Stomach smooth muscle (tissue), 2 donors: ENCODE measurements around the gene USP7.

Source experiments
- H3K27ac ChIP-seq: one replicate; pipeline ENCODE4 v1.7.0; 2013; ENCODE audit warnings: mild to moderate bottlenecking, low read length, inconsistent platforms
- H3K27me3 ChIP-seq, 2 donors: one replicate each; pipeline ENCODE4 v1.7.0; 2013; ENCODE audit warnings: low read length in 2 of 2; ENCODE audit not compliant: insufficient read depth in 2 of 2, control insufficient read depth in 1 of 2
- H3K36me3 ChIP-seq, 2 donors: one replicate each; pipeline ENCODE4 v1.7.0; 2013; ENCODE audit warnings: low read length in 2 of 2; ENCODE audit not compliant: control insufficient read depth in 2 of 2, insufficient read depth in 2 of 2
- H3K4me1 ChIP-seq: one replicate; pipeline ENCODE4 v1.7.0; 2013; ENCODE audit warnings: low read length; ENCODE audit not compliant: control insufficient read depth, insufficient read depth
- H3K4me3 ChIP-seq, 2 donors: one replicate each; pipeline ENCODE4 v1.7.0; 2013; ENCODE audit warnings: low read length in 2 of 2
- H3K9ac ChIP-seq, 2 donors: one replicate each; pipeline ENCODE4 v1.7.0; 2013; ENCODE audit warnings: low read length in 2 of 2, mild to moderate bottlenecking in 1 of 2
- H3K9me3 ChIP-seq, 2 donors: one replicate each; pipeline ENCODE4 v1.7.0; 2013; ENCODE audit warnings: low read length in 2 of 2; ENCODE audit not compliant: control insufficient read depth in 2 of 2
- donor health status: healthy.
- donor health status: Pancreatic carcinoma.

USP7 gene

DNA sequence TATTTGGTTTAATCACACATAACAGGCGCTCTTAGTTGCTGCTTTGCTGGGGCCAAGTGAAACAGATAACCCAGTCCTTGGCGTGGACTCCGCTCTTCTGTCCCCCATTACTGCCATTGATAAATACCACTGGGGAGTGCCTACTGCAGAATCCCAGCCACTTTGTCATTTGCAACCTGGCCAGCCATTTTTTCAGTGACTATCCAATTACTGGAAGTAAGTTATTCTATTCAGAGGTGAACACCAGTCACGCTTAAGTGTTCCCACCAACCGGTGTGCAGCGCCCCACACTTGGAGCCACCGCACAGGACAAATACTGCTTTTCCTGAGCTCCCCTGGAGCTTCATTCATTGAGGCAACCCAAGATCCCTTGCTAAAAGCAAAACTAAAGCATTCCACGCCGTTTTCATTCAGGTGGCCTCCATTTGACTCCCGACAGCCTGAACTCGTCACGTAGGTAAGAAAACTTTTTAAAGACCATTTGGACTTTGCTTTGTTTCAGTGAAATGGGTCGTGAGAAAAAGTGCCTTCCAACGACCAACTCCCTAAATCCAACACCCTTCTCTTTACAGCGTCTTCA, 1.8 kb downstream of the USP7 start:
- Histone ChIP-seq H3K4me1 (peaks cover 55% of the 10 kb centered on the region), H3K27me3 (no peaks in the 10 kb centered on the region), H3K27ac (no peak overlapping the region), H3K4me3 (peak overlapping the region; percentile 67 to 80), H3K9ac (peak overlapping the region; percentile 71 to 73), H3K9me3 (no peaks in the 10 kb centered on the region), H3K36me3 (no peaks in the 10 kb centered on the region)

DNA sequence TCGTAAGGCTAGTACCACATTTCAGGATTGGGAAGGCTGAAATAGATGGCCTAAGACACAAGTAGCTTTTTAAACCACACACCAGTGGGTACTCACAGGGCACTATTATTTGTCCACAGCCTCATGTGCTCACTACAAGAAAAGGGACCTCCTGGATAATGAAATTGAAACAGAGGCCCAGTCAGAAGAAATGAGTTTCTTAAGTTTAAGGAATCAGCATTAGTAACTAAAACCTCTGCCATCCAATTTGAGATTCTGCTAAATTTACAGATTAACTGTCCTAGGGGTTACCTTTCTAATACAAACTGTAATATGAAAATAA, 3.0 kb downstream of the USP7 start:
- H3K9ac ChIP-seq, result peak overlapping the region in 1 of 2 donors; percentile 36
- H3K36me3 ChIP-seq, result no peaks in the 10 kb centered on the region
- peak overlapping the region; percentile 53 for H3K27ac ChIP-seq
- peaks cover 66% of the 10 kb centered on the region for H3K4me1 ChIP-seq
- peak overlapping the region in 1 of 2 donors; percentile 58 for H3K4me3 ChIP-seq
- H3K27me3 ChIP-seq, result no peaks in the 10 kb centered on the region
- no peaks in the 10 kb centered on the region for H3K9me3 ChIP-seq

- no peaks in the 10 kb centered on the region for H3K36me3 ChIP-seq
- peak overlapping the region; percentile 53 for H3K27ac ChIP-seq
- H3K27me3 ChIP-seq, result no peaks in the 10 kb centered on the region
- H3K9ac ChIP-seq, result peak overlapping the region; percentile 32 to 37
- peaks cover 71% of the 10 kb centered on the region for H3K4me1 ChIP-seq
- H3K4me3 ChIP-seq, result peak overlapping the region; percentile 13 to 58
- no peaks in the 10 kb centered on the region for H3K9me3 ChIP-seq
Observed at GRCh38 chr16:8959921-8960787, 3.6 kb downstream of the USP7 start.

DNA sequence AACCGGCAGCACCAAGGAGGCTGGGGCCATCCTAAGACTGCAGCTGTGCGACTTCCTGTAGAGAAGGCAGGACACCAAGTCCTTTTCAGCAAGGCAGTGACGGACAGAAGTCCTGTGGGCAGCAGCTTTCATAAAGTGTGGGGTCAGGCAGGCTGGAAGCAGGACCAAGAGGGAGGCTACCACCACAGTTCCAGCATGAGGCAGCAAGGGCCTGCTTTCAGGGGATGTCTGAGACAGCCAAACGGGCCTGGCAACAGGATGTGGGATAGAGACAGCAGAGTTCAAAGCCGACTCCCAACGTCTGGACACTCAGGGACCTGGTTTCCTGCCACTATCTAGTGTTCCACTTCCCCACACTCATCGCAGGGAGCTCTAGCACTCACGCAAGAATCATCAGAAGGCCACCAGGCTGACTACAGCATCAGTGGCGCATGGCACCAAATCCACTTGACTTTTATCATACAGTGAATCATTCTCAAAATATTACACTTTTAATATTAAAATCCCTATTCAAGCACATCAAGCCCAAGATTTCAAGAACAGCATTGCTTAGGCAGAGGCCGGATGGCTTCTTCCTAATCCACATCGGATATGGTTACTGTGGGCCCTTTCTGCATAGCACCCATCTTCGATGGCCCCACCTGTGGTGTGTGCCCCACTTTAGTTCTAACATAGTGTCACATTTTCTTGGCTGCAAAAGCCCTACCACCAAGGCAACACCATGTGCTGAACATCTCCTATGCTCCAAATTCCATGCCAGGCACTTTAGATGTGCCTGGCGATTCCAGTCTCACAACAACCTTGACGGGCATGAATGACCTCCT, 5.2 kb downstream of the USP7 start:
- Histone ChIP-seq H3K9ac (no peak overlapping the region), H3K27me3 (no peaks in the 10 kb centered on the region), H3K9me3 (no peaks in the 10 kb centered on the region), H3K4me1 (peaks cover 74% of the 10 kb centered on the region), H3K4me3 (peak overlapping the region in 1 of 2 donors; percentile 47), H3K36me3 (no peaks in the 10 kb centered on the region), H3K27ac (peak overlapping the region; percentile 55)

DNA sequence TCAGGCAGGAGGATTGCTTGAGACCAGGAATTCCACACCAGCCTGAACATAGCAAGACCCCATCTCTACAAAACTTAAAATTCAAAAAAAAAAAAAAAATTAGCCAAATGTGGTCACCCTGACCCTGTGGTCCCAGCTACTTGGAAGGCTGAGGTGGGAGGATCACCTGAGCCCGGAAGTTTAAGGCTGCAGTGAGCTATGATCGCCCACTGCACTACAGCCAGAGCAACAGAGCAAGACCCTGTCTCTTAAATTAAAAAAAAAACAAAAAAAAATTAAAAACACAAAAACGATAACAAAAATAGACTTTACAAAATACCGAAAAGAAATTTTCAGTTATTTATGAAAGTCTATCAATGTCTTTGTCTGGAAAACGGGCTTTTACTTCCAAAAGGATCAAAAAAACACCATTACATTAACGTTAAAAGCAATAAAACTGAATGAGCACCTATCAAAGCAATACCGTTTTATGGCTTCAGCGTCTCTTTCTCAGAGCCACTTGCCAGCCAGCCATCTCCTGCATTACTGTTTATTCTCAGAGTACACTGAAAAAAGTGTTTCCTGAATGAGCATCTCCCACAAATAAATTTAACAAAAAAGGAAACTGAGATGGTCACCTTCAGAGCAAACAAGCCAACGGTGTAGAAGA, 6.1 kb downstream of the USP7 start:
- Histone ChIP-seq H3K36me3 (no peaks in the 10 kb centered on the region), H3K9ac (no peak overlapping the region), H3K27ac (no peak overlapping the region), H3K4me1 (peaks cover 83% of the 10 kb centered on the region), H3K27me3 (no peaks in the 10 kb centered on the region), H3K9me3 (no peaks in the 10 kb centered on the region), H3K4me3 (peak overlapping the region in 1 of 2 donors; percentile 47)

DNA sequence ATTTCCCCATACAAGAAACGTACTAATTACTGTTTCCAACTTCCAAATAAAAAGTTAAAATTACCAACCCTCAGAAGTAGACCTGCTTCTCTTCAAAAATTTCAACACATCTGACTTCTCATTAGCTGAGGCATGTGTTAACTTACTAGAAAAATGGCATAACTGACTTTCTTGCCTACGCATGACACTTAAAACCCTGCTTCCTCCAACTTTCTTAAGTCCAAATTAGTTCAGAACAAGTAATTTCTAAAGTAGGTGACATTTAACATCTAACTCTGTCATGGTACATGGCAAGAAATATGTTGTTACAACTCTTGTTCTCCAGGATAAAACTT, 6.7 kb downstream of the USP7 start:
- Histone ChIP-seq H3K27me3 (no peaks in the 10 kb centered on the region), H3K9me3 (no peaks in the 10 kb centered on the region), H3K27ac (peak overlapping the region; percentile 41), H3K4me1 (peaks cover 82% of the 10 kb centered on the region), H3K4me3 (no peak overlapping the region), H3K9ac (no peak overlapping the region), H3K36me3 (no peaks in the 10 kb centered on the region)

- peak overlapping the region in 1 of 2 donors; percentile 44 for H3K4me3 ChIP-seq
Observed at GRCh38 chr16:8956265-8957062, 7.2 kb downstream of the USP7 start.

DNA sequence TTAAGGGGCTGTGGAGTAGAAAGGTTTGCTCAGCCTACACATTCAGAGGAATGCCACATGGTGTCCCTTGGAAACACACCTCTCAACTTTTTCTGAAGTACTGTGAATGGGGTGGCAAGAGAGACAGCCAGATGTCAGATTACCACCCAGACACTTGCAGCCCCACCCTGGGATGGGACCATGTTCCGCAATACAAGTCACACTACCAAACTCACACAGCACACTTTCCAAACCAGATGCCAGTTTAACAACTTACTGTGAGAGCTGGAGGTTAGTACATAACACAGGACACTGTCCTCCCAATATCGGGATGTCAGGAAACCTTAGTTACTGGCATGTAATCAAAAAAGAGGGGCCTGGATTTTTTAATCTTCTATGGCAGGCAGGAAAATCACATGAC, 7.9 kb downstream of the USP7 start:
- no peaks in the 10 kb centered on the region for H3K36me3 ChIP-seq
- no peaks in the 10 kb centered on the region for H3K9me3 ChIP-seq
- peaks cover 80% of the 10 kb centered on the region for H3K4me1 ChIP-seq
- peak overlapping the region; percentile 41 for H3K27ac ChIP-seq
- H3K27me3 ChIP-seq, result no peaks in the 10 kb centered on the region
- H3K9ac ChIP-seq, result no peak overlapping the region
- peak overlapping the region in 1 of 2 donors; percentile 44 for H3K4me3 ChIP-seq

More at GRCh38 chr16:8956265-8957062, 7.2 kb downstream of the USP7 start:
- H3K36me3 ChIP-seq, result no peaks in the 10 kb centered on the region
- H3K9ac ChIP-seq, result no peak overlapping the region
- H3K27ac ChIP-seq, result peak overlapping the region; percentile 41
- H3K4me1 ChIP-seq, result peaks cover 81% of the 10 kb centered on the region
- no peaks in the 10 kb centered on the region for H3K27me3 ChIP-seq
- no peaks in the 10 kb centered on the region for H3K9me3 ChIP-seq

GRCh38 chr16:8953064-8953463, 10.6 kb downstream of the USP7 start:
- H3K4me3 ChIP-seq, result no peak overlapping the region
- no peak overlapping the region for H3K27ac ChIP-seq
- H3K4me1 ChIP-seq, result peaks cover 73% of the 10 kb centered on the region
- no peaks in the 10 kb centered on the region for H3K9me3 ChIP-seq
- no peak overlapping the region for H3K9ac ChIP-seq
- no peaks in the 10 kb centered on the region for H3K27me3 ChIP-seq
- no peaks in the 10 kb centered on the region for H3K36me3 ChIP-seq

- Histone ChIP-seq H3K9me3 (no peaks in the 10 kb centered on the region), H3K27me3 (no peaks in the 10 kb centered on the region), H3K4me1 (peaks cover 72% of the 10 kb centered on the region), H3K27ac (no peak overlapping the region), H3K4me3 (no peak overlapping the region), H3K9ac (no peak overlapping the region), H3K36me3 (no peaks in the 10 kb centered on the region)
Observed at GRCh38 chr16:8952281-8952751, 11.4 kb downstream of the USP7 start.
